Activated CD8-positive, alpha-beta T cell treated with anti-CD3 and anti-CD28 coated beads for 36 hours (primary cell): ENCODE results near the gene ABCG8. TPM values are rescaled to one million over a fixed set of nuclear protein-coding genes. Genes with fewer than 3 reads are reported as not detected.
A peak's percentile ranks its signal among the peaks of the same experiment; 100 is the strongest.

ENCODE experiments used
- ATAC-seq: fragments of 200-7000 bp; cut with Tn5 transposase; one replicate; pipeline ENCODE4 v1.10.0; 2021; ENCODE audit warnings: mild to moderate bottlenecking, moderate library complexity
- CTCF ChIA-PET: fragments of 350-600 bp; sonication (Branson Sonifier 250); formaldehyde crosslinking; loops from one replicate; lab custom pipeline; 2021; ENCODE audit warnings: antibody characterized with exemption; lab: Charles Lee
- POLR2A ChIA-PET: fragments of 350-600 bp; sonication (Branson Sonifier 250); formaldehyde crosslinking; loops from one replicate; lab custom pipeline; 2021; ENCODE audit warnings: antibody characterized with exemption; lab: Charles Lee
- DNase-seq: peaks from one replicate; pipeline ENCODE4 v3.0.0-alpha.2; 2020
- H3K27ac Mint-ChIP-seq: one replicate; pipeline ENCODE4 v1.8.0; 2021; ENCODE audit warnings: mild to moderate bottlenecking, mixed read lengths
- H3K27me3 Mint-ChIP-seq: one replicate; pipeline ENCODE4 v1.8.0; 2021; ENCODE audit warnings: mixed read lengths
- H3K36me3 Mint-ChIP-seq: one replicate; pipeline ENCODE4 v1.8.0; 2021; ENCODE audit warnings: low read depth, mixed read lengths
- H3K4me1 Mint-ChIP-seq: one replicate; pipeline ENCODE4 v1.8.0; 2021; ENCODE audit warnings: low read depth, mixed read lengths
- H3K4me3 Mint-ChIP-seq: one replicate; pipeline ENCODE4 v1.8.0; 2021; ENCODE audit warnings: mild to moderate bottlenecking, moderate library complexity, mixed read lengths
- H3K9me3 Mint-ChIP-seq: one replicate; pipeline ENCODE4 v1.8.0; 2021; ENCODE audit warnings: mixed read lengths
- intact Hi-C: fragments of 100-400 bp; cut with micrococcal nuclease; formaldehyde crosslinking; loops from one replicate; pipeline ENCODE4 v1.10.0; 2022
- total RNA-seq, 2 experiments: library from RNA; stranded (reverse); gene quantifications; one replicate each; pipeline ENCODE4 v1.2.3, GENCODE V29; 2021
- TF ChIP-seq, protein P1 (sequence below): fragments of 200-600 bp; IDR thresholded peaks from one replicate; pipeline ENCODE4 v1.8.0; 2022; ENCODE audit warnings: antibody characterized with exemption, mild to moderate bottlenecking

The ABCG8 gene
- total RNA-seq, 2 experiments from 2014 or later: not detected

DNA sequence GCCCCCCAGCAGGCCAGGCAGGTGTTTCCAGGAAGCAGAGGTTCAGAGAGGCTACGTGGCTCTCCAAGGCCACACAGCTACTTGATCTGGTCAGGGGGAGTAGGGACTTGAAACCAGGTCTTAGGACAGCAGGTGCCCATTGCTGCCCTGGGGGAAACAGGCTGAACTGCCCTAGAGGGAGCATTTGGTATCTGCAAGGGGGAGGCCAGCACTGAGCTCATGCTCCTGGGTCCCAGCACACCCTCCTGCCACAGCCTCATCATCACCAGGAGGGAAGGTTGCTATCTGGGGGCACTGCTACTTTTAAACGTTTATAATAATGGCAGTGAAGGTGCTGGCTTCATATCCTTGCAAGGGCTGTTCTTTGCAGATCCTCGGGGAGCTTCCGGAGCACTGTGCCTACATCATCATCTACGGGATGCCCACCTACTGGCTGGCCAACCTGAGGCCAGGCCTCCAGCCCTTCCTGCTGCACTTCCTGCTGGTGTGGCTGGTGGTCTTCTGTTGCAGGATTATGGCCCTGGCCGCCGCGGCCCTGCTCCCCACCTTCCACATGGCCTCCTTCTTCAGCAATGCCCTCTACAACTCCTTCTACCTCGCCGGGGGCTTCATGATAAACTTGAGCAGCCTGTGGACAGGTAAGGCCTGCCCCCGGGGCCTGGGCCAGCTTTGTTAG lies 36.1 kb downstream of the ABCG8 start:
- DNase-seq (no peak), ATAC-seq (no peak)
- Mint-ChIP-seq H3K27me3 (peaks cover 8% of the 10 kb centered on the region), H3K9me3 (no peaks in the 10 kb centered on the region), H3K36me3 (no peaks in the 10 kb centered on the region), H3K27ac (no peak overlapping the region), H3K4me1 (peaks cover 2% of the 10 kb centered on the region), H3K4me3 (no peak overlapping the region)
- ChIA-PET CTCF (no interaction called here), POLR2A (interaction anchor here (0.5 kb wide), 1 partner anchor 79 kb away, joined by 3 read pairs; no protein-coding TSS in a partner anchor)
- TF ChIP-seq, protein P1, sequence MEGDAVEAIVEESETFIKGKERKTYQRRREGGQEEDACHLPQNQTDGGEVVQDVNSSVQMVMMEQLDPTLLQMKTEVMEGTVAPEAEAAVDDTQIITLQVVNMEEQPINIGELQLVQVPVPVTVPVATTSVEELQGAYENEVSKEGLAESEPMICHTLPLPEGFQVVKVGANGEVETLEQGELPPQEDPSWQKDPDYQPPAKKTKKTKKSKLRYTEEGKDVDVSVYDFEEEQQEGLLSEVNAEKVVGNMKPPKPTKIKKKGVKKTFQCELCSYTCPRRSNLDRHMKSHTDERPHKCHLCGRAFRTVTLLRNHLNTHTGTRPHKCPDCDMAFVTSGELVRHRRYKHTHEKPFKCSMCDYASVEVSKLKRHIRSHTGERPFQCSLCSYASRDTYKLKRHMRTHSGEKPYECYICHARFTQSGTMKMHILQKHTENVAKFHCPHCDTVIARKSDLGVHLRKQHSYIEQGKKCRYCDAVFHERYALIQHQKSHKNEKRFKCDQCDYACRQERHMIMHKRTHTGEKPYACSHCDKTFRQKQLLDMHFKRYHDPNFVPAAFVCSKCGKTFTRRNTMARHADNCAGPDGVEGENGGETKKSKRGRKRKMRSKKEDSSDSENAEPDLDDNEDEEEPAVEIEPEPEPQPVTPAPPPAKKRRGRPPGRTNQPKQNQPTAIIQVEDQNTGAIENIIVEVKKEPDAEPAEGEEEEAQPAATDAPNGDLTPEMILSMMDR: no peak
- intact Hi-C loops: loop anchor here (10.0 kb wide), 1 partner anchor 260 kb away; no protein-coding TSS in a partner anchor

DNA sequence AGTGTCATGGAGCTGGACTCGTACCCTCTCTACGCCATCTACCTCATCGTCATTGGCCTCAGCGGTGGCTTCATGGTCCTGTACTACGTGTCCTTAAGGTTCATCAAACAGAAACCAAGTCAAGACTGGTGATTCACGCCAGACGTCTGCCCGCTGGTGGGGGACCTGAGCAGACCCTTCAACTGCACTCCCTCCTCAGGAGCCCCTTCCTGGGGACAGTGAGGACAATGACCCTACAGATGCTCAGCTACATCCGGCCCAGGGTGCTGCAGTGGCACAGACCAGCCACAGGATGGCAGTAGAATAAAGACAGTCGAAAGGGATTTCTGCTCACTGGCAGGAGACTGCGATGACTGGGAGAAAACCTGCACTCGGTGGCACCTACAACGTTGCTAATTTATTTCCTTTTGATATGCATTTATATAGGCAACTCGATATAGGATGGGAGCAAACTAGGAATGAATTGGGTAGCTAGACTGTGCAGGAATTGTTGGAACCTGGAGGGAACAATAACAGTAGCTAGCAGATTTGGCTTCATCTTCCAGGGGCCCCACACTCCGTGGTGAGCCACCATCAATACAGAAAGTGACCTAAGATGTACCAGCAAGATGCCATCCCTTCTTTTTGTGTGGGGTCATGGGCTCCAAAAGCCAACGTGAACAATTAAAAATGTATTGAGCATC lies 39.2 kb downstream of the ABCG8 start:
- ATAC-seq (peak; percentile 96), DNase-seq (peak; percentile 81)
- Mint-ChIP-seq H3K4me1 (peaks cover 2% of the 10 kb centered on the region), H3K4me3 (no peak overlapping the region), H3K27me3 (peaks cover 6% of the 10 kb centered on the region), H3K36me3 (no peaks in the 10 kb centered on the region), H3K27ac (no peak overlapping the region), H3K9me3 (no peaks in the 10 kb centered on the region)
- TF ChIP-seq, protein P1: peak; percentile 98
- CTCF ChIA-PET: interaction anchor here (0.6 to 1.5 kb wide), 28 partner anchors 9 to 1078 kb away, joined by 3 to 15 read pairs (median 3); partner anchors contain the start of gene DYNC2LI1
- intact Hi-C loops: loop anchor here (10.0 kb wide), 1 partner anchor 263 kb away; no protein-coding TSS in a partner anchor
- POLR2A ChIA-PET: interaction anchor here (0.7 kb wide), 1 partner anchor 105 kb away, joined by 3 read pairs; no protein-coding TSS in a partner anchor

DNA sequence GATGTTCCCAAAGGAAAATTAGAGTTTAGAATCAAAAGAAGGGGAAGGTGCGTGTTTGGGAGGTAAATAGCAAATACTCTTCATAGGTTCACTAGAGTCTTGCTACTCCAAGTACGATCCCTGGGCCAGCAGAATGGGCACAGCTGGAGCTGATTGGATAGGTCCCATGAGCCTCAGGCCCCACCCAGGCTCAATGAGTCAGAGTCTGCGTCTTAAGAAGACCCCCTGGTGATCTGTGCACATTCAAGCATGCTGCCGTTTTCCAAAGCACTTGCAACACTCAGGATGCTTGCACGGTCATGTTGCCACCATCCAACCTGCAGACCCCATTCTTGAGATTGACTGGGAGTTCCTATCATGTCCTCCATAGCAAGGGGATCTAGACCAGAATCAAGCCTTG lies 40.5 kb downstream of the ABCG8 start:
- peaks cover 6% of the 10 kb centered on the region for H3K27me3 Mint-ChIP-seq
- no peak overlapping the region for H3K27ac Mint-ChIP-seq
- TF ChIP-seq, protein P1: no peak
- H3K36me3 Mint-ChIP-seq: peaks cover 3% of the 10 kb centered on the region
- ATAC-seq: no peak
- intact Hi-C loops: loop anchor here (10.0 kb wide), 1 partner anchor 264 kb away; no protein-coding TSS in a partner anchor
- DNase-seq: no peak
- ChIA-PET CTCF (no interaction called here), POLR2A (no interaction called here)
- H3K4me1 Mint-ChIP-seq: peaks cover 2% of the 10 kb centered on the region
- no peaks in the 10 kb centered on the region for H3K9me3 Mint-ChIP-seq
- H3K4me3 Mint-ChIP-seq: no peak overlapping the region

DNA sequence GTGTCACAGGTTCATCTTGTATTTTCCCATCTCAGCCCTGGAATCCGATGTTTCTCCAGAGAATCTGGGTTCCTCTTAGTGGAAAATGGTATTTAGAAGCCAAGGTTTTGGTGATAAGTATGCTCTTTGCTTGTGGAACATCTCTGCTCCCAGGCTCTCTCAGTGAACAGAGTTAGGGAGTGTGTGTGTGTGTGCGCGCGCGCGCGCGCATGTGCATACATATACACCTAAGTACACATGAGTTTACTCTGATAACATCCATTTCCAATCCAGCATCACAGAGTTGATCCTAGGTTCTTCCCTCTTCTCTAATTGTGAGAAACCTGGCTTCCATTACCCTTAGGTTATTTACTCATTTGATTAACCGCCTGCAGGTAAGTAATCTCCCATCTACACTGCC lies 41.7 kb downstream of the ABCG8 start:
- Mint-ChIP-seq H3K27me3 (peaks cover 6% of the 10 kb centered on the region), H3K4me1 (peaks cover 2% of the 10 kb centered on the region), H3K36me3 (peaks cover 3% of the 10 kb centered on the region), H3K9me3 (no peaks in the 10 kb centered on the region), H3K4me3 (no peak overlapping the region), H3K27ac (no peak overlapping the region)
- intact Hi-C loops: no loop called here
- TF ChIP-seq, protein P1: no peak
- DNase-seq: no peak
- POLR2A ChIA-PET: interaction anchor here (0.6 kb wide), 1 partner anchor 59 kb away, joined by 3 read pairs; no protein-coding TSS in a partner anchor
- CTCF ChIA-PET: no interaction called here
- no peak for ATAC-seq
